GM19372 (cell line): ENCODE measurements around the gene FRRS1.
"Not testable (repeated sequence)": the region's sequence is repeated elsewhere in the genome, so short reads cannot be mapped to it uniquely, and the experiment has no call there.

ENCODE experiments used
- ATAC-seq: cut with Tn5 transposase; IDR thresholded peaks from one replicate; pipeline ENCODE4 v1.9.1; 2021; ENCODE audit warnings: mild to moderate bottlenecking, low read depth, moderate library complexity; ENCODE audit not compliant: unreplicated experiment

Gene FRRS1

GRCh38 chr1:99766378-99766800 lies at the start of gene FRRS1:
Gene FRRS1 (minus strand): TSS chr1:99766635. CDS start chr1:99748768, 17,867 bp downstream.
- peak; percentile 90 for ATAC-seq

DNA sequence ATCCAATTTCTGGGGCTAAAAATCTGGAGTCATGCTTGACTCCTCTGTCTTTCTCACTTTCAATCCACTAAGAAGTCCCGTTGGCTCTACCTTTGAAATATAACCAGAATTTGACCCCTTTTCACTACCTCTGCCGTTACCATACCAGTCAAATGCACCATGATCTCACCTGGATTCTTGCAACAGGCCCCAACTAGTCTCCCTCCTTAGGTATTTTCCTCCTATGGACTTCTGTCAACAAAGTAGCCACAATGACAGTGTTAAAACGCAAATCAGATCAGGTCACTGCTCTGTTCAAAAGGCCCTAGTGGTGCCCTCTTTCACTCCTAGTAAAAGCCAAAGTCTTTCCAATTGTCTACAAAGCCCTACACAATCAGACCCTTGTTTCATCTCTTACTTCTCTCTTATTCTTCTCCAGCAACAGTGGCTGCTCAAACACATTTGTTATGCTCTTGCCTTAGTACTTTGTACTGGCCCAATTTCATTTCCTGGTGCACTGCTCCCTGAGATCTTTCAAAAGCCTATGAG lies 48.0 kb upstream of the FRRS1 start:
- no peak for ATAC-seq

- ATAC-seq = no peak
Measured at GRCh38 chr1:99811747-99812146, 45.3 kb upstream of the FRRS1 start.

- no peak for ATAC-seq
Measured at GRCh38 chr1:99811075-99811474, 44.6 kb upstream of the FRRS1 start.

- peak; percentile 72 for ATAC-seq
Measured at GRCh38 chr1:99808391-99809115, 42.1 kb upstream of the FRRS1 start.

DNA sequence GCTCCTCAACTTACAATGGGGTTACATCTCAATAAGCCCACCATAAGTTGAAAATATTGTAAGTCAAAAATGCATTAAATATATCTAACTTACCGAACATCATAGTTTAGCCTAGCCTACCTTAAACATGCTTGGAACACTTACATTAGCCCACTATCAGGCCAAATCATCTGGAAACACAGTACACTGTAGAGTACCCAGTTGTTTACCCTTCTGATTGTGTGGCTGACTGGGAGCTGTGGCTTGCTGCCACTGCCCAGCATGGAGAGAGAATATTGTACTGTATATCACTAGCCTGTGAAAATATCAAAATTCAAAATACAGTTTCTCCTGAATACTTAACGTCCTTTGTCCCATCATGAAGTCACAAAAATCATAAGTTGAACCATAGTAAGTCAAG lies 40.4 kb upstream of the FRRS1 start:
- no peak for ATAC-seq

- ATAC-seq = no peak
Measured at GRCh38 chr1:99801584-99801983, 35.1 kb upstream of the FRRS1 start.

- not testable (repeated sequence) for ATAC-seq
Measured at GRCh38 chr1:99793861-99794260, 27.4 kb upstream of the FRRS1 start.

GRCh38 chr1:99789715-99790114 lies 23.3 kb upstream of the FRRS1 start:
- ATAC-seq = no peak

GRCh38 chr1:99788896-99789295 lies 22.5 kb upstream of the FRRS1 start:
- no peak for ATAC-seq

DNA sequence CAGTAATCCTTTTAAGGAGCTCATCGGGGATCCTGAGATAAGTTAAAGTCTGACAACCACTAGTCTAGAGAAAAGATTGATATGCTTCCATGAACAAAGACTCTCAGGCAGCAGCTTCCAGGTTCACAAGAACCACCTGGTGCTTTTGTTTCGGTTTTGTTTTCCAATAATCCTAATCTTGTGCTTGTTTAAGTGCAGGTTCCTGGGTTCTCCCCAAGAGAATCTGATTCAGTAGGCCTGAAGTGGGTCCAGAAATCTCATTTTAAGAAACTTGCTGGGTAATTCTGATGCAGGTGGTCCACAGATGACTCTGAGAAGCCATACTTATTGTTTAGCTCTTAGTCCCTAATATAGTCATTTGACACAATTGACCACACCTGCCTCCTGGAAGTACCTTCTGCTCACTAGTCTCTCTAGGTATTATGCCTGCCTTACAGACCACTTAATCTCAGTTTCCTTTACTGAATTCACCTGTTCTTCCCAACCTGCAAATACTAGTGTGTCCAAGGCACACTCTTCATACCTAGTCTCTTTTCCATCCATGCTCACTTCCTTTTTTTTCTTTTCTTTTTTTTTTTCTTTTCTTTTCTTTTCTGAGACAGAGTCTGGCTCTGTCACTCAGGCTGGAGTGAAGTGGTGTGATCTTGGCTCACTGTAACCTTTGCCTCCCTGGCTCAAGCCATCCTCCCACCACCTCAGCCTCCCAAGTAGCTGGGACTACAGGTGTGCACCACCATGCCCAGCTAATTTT lies 20.5 kb upstream of the FRRS1 start:
- ATAC-seq = peak; percentile 65

DNA sequence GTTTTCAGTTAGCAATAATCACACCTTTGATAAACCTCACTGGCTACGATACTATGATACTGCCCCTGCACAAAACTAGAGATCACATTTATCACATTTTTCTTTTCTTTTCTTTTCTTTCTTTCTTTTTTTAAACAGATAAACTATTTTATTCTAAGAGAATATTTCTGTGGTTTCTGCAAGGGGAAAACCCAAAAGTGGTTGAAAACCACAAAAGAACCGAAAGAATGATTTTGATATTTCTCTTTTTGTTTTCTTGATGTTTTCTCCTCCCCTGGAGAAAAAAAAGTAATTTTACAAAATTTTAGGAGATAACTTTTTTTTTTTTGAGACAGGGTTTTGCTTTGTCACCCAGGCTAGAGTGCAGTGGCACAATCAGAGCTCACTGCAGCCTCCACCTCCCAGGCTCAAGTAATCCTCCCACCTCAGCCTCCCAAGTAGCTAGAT lies 18.4 kb upstream of the FRRS1 start:
- ATAC-seq = no peak

DNA sequence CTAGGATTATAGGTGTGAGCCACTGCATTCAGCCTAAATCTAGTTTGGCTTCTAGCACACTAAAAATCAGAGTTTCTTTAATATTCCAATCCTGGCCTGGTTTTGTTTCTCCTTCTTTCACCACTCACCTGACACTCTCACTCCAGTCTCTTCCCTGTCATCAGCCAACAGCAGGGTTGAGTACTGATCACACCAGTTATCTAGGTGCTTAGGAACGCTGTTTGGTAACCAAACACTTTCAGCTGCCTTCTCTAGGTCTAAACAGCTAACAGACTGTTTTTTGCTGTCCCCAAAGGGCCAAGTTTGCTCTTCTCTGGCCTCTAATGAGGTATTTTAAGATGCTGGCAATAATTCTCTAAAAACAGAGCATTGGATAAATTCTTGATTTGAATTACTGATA lies 17.7 kb upstream of the FRRS1 start:
- ATAC-seq = no peak

DNA sequence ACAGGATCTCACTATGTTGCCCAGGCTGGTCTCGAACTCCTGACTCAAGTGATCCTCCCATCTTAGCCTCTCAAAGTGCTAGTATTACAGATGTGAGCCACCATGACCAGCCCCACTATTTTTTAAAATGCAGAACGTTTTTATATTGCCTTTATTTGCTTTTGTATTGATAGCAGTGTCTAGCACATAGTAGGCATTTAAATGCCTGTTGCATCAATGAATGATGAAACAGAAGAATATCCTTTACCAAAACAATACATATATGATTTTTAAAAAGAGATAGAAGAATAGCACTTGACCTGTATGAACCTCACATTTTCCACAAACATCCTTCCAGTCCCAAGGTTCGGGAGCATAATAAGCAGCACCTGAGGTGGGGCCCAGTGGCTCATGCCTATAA lies 16.5 kb upstream of the FRRS1 start:
- no peak for ATAC-seq

GRCh38 chr1:99782397-99782796 lies 16.0 kb upstream of the FRRS1 start:
- ATAC-seq = no peak

DNA sequence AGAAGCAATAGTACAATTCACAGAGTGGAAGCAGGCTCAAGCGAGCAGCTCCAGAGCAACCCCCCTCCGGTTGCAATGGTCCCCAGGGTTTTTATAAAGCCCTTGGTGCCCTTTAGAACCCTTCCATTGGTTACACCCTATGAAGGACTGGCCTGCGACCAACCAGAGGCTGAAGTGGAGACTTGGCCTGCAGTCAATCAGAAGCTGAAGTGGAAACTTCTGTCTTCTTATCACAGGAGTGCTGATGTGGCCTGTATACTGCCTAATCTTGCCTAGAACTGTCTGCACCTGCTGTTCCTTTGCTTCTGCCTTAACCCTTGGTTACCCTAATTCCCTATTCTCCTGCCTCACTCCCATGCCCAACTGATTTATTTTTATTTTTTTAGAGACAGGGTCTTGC lies 15.4 kb upstream of the FRRS1 start:
- ATAC-seq = no peak

DNA sequence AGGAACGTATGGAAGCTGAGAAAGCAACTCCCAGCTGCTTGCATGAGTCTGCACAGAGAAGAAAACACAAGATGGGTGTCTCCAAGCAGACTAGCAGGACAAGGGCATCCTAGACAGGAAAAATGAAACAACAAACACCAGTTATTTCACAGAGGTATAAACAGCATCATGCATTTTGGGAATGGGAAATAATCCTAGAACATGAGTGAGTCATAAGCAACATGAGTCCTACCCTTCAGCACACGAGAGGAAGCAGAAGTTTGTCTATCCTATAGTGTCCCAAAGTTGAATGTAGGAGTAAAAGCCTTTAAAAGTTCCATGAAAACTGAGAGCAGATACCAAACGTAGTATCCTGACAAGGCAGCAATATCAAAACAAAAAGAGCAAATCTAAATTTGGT lies 11.3 kb upstream of the FRRS1 start:
- no peak for ATAC-seq

GRCh38 chr1:99776120-99776519 lies 9.7 kb upstream of the FRRS1 start:
- no peak for ATAC-seq

GRCh38 chr1:99772809-99773208 lies 6.4 kb upstream of the FRRS1 start:
- no peak for ATAC-seq

- no peak for ATAC-seq
Measured at GRCh38 chr1:99771513-99771918, 5.1 kb upstream of the FRRS1 start.

- no peak for ATAC-seq
Measured at GRCh38 chr1:99768524-99769245, 2.2 kb upstream of the FRRS1 start.
